ENCODE data around the gene OSCP1.

GRCh38 chr1:36383240-36383639, 67.0 kb downstream of the OSCP1 start:
- no peak for TF ChIP-seq CTCF (IDR thresholded peaks at IDR 0.05)
- TF ChIP-seq POLR2A (IDR thresholded peaks at IDR 0.05) = no peak

All from vagina (tissue), 2 donors.